B cell (primary cell): ENCODE measurements around the gene CEP131.

Source experiments
- CTCF ChIP-seq: fragments of 200-600 bp; IDR thresholded peaks from one replicate; pipeline ENCODE4 v1.8.0; 2022; ENCODE audit warnings: antibody characterized with exemption, mild to moderate bottlenecking
- EZH2 ChIP-seq: IDR thresholded peaks from 2 replicates; pipeline ENCODE4 v1.6.1; 2012; ENCODE audit warnings: borderline replicate concordance, low read depth, mild to moderate bottlenecking, moderate library complexity, low read length; ENCODE audit not compliant: insufficient read depth, poor library complexity, severe bottlenecking

- no peak for TF ChIP-seq CTCF
- no peak for TF ChIP-seq EZH2
Measured at GRCh38 chr17:81223762-81224130, 981 bp upstream of the CEP131 start.
